NCI-H2171 (cell line): ENCODE data around the gene IQCH.
A peak's percentile ranks its signal among the peaks of the same experiment; 100 is the strongest.
"Not testable (repeated sequence)": the region's sequence is repeated elsewhere in the genome, so short reads cannot be mapped to it uniquely, and the experiment has no call there.

Source experiments
- DNase-seq: peaks from one replicate; lab custom pipeline; 2025; lab: John Stamatoyannopoulos, UW

IQCH gene

DNA sequence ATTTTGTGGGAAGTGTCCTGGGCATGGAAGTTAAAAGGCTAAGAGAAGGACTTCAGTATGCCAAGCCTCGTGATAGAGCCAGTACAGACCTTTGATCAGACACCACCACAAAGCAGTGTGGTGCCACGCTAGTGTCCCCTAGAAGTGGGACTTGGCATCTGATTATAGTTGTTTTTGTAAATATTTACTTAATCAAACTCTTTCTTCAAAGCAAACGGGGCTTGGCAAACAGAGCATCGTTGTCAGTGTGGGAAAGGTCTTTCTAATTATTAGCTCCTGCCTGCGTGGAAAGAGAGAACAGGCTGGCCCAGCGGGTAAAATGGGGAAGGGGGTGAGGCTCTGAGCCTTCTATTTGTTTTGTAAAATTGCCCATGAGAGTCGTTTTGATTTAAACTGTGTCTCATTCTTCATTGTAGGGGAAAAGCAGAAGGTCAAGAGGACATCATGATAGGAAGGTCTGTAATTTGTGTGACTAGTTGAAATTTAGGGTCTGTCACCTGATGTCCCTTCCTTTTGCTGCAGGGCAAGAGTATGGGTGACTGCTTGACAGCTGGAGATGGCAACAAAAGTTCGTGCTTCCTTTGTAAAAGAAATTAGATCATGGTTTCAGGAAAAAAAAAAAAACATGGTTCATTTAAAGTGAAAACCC lies 105.0 kb downstream of the IQCH start:
- DNase-seq: no peak

DNA sequence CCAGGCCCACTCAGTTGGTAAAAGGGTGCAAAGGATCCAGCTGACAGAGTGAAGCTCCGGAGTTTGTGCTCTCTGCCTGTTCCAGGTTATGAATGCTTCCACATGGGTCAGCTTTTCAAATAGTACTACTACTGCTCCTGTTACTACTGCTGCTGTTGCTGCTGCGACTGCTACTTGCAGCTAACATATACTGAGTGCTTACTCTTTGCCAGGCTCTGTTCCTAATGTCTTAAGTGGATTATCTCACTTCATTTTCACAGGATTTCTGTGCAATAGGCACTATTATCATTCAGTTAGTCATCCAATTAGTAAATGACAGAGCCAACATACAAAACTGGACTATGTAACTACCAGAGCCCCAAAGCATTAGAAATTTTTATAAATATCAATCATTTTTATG lies 106.5 kb downstream of the IQCH start:
- no peak for DNase-seq

DNA sequence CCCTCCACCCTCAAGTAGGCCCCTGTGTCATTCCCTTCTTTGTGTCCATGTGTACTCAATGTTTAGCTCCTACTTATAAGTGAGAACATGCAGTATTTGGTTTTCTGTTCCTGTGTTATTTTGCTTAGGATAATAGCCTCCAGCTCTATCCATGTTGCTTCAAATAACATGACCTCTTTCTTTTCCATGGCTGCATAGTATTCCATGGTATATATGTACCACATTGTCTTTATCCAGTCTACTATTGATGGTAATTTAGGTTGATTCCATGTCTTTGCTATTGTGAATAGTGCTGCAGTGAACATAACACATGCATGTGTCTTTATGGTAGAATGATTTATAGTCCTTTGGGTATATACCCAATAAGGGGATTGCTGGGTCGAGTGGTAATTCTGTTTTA lies 109.1 kb downstream of the IQCH start:
- DNase-seq: not testable (repeated sequence)

DNA sequence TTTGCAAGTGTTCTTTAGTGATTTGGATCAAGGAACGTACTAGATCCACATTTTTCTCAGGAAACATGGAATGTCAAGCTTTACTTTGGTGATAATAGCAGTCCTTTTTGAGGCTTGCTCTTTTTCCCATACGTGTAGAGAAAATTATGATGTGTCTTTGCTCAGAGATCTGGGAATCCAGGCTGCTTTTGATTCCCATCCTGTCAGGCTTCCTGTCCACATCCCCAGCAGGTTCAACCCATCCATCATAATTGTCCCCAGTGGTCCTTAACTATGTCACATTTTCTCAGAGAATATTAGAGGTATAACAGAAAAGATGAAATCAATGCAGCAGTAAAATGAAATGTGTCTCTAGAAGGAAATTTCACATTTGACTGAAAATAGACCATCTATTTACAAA lies 111.4 kb downstream of the IQCH start:
- no peak for DNase-seq

DNA sequence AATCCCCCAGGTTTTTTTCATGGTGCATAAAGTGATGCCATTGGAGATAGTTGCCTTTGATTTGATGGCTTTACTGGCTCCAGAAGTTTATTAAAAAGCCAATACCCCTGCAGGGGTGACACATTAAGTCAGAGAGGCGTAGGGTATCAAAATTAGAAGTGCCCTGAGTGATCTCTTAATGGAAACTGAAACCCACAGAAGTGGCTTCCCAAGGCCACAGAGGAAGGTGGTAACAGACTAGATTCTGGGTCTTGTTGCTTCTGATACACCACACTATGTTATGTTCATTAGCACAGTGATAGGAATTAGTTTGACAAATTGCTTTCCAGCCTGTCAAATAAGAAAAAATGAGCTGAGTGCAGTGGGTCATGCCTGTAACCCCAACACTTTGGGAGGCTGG lies 112.3 kb downstream of the IQCH start:
- no peak for DNase-seq

DNA sequence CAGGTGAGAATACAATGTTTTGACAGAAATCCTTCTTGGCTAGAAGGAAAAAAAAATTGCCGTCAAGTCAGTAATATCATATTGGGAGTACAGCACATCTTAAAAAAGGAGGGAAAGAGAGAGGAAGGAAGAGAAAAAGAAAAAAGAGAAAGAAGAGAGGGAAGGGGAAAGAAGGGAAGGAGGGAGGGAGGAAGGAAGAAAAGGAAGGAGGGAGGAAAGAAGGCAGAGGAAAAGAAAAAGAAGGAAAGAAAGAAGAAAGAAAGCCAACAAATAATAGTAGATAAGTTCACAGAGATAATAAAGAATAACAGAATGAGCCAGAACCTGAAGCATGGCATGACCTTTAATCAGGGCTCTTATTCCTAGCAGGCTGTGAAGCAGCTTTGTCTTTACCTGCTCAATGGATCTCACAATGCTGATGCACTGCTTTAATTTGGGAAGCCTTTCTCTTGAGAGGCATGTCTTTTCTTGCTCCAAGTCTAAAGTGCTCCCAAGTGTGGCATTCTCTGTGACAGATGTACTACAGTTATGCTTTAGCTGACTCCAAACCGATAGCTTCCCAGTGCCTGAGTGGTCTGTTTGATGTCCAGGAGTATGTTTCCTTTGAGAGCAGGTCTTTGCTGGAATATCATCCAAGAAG lies 114.9 kb downstream of the IQCH start:
- DNase-seq: no peak

DNA sequence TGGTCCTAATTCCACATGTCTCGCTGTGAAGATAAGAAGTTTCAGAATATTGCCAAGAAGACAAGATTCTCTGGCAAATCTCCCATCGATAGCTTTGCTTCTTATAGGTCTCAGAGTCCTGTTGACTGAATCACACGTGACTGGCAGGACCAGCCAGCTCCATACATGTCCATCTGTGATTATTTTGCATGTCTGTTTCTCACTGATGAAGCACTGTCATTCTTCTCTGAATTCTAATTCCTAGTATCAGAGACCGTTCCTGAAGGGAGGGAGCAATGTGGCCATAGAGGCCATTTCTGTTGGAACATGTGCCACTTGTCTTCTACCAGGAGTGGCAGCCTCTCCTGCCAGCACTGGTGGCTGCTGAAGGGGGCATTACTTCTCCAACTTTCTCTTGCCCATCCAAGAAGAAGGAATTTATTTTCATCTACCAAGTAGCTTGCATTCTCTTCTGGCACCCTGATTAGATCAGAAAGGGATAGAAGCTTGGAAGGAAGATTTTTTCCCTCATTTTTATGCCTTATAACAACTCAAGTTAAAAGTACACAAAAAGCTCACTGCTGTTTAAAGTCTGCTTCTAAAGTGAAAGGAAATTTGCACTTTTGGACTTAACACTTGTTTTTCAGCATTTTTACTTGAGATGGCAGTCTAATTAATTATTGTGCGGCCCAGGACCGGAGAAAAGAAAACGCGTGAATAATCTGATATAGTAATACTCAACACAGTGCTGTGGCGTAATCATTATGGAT lies 115.8 kb downstream of the IQCH start:
- DNase-seq: no peak

DNA sequence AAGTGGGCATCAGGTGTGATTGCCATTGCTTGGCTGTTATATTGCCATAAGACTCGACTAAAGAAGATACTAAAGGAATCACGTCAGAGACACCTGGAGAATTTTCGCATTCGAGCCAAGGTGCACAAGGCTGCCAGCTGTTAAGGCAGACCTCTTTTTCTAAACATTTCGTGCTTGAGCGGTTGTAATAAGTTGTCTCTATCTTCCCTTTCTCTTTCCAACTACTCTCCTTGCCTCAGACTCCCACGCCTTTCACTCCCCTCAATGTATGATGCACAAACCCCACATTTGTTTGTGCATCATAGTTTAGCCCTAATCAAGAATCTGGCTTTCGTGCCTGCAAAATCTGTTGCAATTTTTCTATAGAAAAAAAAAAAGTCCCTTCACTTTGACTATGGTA lies 118.0 kb downstream of the IQCH start:
- peak; percentile 60 for DNase-seq

DNA sequence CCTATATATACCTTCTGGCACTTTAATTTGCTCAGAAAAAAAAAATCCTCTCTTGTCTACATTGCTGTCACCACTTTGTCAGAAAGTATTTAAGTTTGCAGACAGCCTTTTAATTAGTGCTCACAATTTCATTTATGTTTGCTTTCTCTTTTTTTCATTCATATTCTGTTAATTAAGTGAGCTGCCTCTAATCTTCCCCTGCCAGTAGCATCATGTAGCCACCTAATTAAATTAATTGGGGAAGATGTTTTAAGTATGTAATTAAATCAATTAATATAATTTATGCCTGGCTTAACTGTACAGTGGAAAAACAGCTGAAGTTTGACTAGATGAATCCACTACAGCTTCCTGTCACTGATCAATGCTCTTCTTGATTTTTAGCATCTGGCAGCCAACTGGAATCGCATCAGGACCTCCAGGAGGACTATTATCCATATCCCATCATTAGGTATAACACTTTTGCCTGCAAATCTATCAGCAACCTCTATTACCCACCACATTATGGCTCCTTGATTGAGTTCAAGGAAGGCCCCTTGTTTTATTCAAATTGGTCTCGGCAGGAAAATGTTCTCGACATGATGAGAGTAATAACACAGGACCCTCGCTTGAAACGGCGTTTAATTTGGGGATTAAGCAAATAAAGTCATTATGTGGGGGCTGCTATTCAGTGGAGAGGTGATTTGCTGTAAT lies 118.5 kb downstream of the IQCH start:
- DNase-seq: no peak

DNA sequence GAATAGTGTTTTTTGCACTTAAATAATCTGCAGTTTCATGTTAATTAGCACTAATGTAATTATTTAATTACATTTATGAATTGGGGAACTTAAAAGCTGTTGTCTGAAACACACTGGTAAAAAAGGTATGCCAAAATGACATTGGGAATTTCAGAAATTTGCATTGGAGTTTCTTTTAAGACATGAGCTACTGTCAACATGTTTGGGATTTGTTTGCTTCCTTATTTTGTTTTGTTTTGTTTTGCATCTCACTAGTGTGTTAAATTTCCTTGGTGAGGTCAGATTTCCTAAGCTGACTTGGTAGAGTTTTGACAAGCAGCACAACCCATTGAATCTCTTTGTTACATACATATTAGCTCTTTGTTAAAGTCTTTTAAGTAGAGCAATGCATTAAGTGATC lies 119.4 kb downstream of the IQCH start:
- DNase-seq: no peak

DNA sequence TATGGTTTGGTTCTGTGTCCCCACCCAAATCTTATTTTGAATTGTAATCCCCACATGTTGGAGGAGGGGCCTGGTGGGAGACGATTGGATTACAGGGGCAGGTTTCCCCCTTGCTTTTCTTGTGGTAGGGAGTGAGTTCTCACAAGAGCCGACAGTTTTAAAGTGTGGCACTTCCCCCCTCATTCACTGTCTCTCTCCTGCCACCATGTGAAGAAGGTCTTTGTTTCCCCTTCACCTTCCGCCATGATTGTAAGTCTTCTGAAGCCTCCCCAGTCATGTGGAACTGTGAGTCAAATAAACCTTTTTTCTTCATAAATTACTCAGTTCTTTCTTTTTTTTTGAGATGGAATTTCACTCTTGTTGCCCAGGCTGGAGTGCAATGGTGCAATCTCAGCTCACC lies 124.9 kb downstream of the IQCH start:
- DNase-seq: no peak

DNA sequence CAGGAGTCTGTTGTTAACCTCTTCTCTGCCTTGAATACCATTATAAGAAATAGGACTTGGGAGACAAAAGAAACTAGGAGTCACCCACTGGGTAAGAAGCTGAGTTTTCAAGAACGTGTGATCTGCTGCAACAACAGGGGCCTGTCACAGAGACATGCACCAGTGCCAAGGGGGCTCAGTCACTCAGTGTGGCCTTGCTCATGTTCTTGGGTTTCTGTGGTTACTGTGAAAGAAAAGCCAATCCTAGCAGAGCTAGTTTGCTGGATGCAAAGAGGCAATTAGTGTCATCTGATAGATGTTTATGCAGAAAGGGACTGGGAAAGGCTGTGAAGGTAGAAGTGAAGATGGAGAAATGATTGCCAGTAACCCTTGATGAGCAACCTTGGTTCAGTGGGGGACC lies 126.3 kb downstream of the IQCH start:
- DNase-seq: no peak

DNA sequence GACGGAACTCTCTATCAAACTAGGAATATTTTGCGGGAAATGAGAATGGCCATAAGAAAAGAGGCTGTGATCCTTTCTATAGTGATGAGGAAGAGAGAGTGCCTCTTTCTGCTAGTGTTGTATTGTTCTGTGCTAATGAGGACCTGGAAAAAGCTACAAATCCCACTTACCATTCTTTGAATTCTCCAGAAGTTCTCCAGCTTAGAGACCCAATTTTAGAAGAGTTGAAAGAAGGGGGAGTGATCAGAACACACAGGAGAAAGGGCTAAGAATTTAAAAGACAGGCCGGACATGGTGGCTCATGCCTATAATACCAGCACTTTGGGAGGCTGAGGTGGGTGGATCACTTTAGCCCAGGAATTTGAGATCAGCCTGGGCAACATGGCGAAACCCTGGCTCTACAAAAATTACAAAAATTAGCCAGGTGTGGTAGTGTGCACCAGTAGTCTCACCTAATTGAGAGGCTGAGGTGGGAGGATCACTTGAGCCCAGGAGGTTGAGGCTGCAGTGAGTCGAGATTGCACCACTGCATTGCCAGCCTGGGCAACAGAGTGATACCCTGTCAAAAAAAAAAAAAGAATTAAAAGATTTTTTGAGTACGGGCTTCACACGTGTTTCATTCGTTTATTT lies 126.9 kb downstream of the IQCH start:
- no peak for DNase-seq

DNA sequence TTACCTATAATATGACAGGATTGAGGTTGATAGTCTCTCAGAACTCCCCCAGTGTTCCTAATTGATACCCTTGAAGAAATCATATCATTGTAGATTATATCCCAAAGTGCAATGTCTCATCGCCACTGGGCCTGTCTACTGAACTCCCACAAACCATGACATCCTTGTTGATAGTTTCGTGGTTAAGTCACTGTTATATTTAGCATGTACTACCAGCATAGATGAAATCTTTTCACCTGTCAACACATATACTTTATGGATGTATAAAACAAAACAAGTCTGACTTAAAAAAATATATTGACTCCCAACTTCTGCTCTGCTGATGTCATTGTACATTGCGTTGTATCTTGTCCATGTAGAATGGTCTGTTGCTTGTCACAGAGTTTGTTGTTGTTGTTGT lies 128.1 kb downstream of the IQCH start:
- DNase-seq: no peak

DNA sequence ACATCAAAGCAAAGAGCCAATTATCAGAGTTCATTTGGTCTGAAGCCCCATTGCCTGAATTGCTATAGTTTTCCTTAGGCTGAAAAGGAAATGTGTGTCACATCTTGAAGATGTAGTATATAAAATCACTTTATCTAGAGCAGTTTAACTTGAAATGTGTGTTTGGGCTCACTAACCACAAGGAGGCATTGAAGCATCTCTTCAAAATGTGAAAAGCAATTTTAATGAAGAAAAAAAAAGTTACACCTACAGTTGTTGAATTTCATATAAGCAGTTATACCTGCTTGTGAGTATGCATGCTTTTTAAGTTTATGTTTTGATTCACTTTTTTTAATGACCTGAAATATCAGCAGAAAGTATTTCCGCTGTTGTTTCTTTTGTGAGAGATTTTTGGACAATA lies 129.3 kb downstream of the IQCH start:
- DNase-seq: no peak

DNA sequence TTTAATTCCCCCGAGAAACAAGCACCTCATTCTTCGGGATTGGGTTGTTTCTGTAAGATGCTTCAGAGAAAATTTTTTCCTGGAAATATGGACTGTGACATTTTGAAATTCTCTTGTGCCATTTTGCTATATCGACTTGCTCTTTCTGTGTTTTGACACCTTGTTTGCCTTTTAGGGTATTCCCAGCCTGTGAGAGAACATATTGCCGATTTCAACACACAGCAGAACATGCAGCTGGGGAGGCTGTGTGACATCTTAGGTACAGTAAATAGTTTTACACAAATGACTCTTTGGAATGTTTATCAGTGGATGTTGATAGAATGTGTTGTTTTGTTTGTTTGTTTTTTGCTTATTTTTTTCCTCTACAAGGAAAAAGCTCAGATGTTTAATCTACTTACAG lies 130.2 kb downstream of the IQCH start:
- no peak for DNase-seq

DNA sequence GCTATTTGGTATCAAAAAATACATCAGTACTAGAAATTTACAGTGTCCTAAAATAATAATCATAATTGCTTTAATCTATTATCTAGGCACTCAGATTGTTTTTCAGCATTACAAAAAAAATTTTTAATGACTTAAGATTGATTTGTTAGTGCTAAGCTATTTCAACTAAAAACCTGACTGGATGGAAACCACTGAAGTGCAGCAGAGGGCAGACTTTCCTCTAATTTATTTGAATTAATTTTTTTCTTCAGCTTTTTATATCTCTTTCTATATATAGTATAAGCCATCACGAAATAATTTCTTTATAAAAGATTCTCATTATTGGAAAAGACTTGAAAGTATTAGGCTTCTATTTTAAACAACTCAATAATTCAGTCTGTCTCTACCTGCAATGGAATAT lies 131.4 kb downstream of the IQCH start:
- no peak for DNase-seq

DNA sequence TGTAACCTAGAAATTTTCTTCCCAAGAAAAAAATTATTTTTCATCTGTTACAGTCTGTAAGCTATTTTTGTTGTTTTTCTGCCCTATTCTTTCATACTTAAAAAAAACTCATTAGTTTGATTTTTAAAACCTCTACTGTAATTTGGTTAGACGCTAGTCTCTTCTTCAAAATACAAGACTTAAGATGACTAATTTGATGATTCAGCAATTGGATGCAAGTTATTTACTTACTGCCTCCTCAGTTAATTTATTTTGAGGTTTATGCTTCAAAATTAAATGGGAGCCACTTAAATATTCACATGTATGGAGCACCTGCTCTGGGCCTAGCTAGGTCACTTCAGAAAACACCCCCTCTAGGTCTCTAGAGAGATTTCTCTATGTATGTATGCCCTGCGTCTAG lies 132.4 kb downstream of the IQCH start:
- no peak for DNase-seq

DNA sequence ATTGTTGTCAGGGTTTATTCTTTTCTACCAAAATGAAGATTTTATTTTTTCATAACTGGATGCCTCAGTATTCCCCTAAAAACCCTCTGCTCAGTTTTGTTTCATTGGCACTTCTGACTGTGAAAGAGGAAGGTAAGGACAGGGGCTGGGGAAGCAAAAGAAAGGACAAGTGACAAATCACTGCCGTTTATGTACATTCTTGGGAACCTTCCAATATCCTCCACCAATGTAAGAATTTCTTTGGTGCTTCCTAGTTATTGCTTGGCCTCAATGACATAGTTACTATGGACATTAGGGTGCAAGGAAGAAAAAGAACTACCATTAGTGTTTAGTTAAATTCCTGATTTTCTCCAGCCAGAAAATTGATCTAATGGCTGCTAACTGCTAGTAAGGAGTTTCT lies 135.4 kb downstream of the IQCH start:
- no peak for DNase-seq

DNA sequence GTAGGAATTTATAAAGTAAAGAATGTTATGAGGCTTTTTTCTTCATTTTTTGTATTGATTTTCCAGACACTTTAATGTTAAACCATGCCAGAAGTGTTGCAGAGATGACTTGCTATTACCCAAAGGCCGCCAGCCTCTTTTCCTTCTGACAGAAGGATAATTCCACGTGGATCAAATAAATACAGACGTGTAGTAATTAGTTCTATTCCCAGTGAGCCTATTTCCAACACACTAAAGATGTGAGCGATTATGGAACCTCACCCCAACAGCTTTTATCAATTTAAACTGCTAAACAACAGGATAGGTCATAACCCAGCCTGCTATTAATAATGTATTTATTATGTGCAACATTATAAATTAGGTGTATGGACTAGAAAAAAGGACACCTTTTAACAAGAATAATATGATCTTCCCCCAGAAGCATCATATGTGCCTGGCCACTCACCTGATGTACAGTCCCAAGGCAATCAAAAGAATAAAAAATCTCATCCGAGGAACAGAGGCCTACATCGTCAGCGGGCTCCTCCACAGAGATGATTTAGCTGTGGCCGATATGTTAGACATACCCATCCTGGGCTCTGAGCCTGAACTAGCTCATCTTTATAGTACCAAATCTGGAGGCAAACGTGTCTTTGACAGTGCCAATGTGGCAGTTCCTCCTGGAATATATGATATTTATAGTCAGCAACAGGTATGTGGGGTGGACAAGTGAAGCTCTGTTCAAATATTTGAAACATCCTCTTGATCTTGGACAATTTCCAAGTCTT lies 140.5 kb downstream of the IQCH start:
- no peak for DNase-seq

DNA sequence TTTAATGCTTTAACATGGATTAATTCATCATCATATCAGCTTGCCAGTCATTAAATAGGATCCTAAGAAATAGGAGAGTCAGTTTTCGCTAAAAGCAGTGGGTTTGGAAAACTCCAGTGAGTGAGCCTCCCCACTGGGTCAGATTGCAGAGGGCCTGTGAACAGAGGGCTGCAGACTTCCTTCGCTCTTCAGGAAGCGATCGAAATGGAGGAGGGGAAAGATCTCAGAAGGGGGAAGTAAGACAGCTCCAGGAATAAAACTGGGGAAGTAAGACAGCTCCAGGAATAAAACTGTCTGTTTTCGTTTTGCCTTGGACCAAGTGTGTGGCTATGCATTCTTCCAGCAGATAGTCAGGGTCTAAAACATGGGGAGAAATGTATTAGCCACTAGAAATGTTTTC lies 141.5 kb downstream of the IQCH start:
- DNase-seq: no peak

DNA sequence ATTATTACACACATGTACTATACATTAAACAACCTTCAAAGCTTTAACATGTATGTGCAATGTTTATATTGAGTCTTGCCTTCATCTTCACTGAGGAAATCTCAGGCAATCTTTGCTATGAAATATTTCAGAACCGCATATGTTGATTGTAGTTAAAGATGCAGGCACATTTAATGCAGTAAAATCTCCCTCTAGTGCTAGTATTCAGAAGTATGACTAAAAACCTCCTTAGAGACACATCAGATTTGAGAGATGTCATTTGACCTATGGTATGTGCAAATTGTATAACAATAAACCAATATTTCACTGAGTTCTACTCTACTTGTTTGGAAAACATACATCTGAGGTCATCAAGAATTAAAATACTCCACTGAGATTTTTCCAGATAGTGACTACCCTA lies 142.6 kb downstream of the IQCH start:
- no peak for DNase-seq
